LNCAP (cell line): ENCODE measurements around the gene KCP.

Source experiments
- CTCF ChIP-seq: fragments of 450-650 bp; IDR thresholded peaks from 2 replicates; pipeline ENCODE4 v1.5.1; 2017; ENCODE audit warnings: mild to moderate bottlenecking

KCP gene

DNA sequence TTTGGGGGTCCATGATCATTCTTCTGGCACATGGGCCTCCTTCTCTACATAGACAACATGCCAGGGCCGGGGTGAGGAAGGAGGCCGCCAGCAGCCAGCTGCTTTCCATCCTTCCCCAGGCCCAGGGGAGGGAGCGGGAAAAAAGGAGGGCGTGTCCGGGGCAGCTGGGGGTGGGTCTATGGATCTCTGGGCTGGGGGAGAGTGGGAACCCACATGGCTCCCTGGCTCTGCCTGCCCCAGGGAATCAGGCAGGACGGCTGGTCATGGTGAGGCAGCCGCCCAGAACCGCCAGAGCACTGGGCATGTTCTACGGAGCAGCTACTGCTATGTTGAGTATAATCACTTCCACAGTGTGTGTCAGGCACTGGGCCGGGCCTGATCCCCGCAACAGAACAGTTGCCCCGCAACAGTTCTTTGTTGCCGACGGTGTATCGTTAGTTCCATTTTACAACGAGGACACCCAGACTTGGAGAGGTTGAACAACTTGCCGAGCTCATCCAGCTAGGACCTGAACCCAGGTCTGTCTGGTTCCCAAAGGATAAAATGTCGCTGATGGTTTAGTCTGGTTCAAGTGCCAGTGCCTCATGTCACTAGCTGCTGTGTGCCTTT lies 20.8 kb upstream of the KCP start:
- no peak for TF ChIP-seq CTCF

GRCh38 chr7:128928882-128929788 lies 18.6 kb upstream of the KCP start:
- TF ChIP-seq CTCF: no peak

- no peak for TF ChIP-seq CTCF
Measured at GRCh38 chr7:128928159-128928813, 17.8 kb upstream of the KCP start.

DNA sequence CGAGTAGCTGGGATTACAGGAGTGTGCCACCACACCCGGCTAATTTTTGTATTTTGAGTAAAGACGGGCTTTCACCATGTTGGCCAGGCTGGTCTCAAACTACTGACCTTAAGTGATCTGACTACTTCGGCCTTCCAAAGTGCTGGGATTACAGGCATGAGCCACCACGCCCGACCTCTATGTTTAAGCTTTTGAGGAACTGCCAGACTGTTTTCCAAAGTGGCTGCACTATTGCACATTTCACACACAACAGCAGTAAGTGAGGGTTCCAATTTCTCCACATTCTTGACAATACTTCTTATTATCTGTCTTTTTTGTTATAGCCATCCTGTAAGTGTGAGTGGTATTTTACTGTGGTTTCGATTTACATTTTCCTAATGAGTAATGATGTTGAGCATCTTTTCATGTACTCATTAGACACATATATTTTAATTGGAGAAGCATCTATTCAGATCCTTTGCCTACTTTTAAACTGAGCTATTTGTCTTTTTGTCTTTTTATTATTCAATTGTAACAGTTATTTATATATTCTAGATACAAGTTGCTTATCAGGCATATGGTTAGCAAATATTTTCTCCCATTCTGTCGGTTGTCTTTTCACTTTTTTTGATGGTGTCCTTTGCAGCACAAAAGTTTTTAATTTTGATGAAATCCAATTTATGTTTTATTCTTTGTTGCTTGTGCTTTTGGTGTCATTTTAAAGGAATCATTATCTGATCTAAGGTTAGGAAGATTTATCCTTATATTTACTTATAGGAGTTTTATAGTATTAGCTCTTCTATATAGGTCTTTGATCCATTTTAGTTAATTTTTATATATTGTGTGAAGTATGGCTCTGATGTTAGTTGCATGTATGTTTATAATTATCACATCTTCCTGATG lies 14.4 kb upstream of the KCP start:
- no peak for TF ChIP-seq CTCF

- TF ChIP-seq CTCF: no peak
Measured at GRCh38 chr7:128923411-128923800, 12.9 kb upstream of the KCP start.

GRCh38 chr7:128922496-128923410 lies 12.2 kb upstream of the KCP start:
- no peak for TF ChIP-seq CTCF
